Suprapubic skin (tissue), 4 donors: Measurements from ENCODE around the gene ACACB. TPM values are rescaled to one million over a fixed set of nuclear protein-coding genes. Genes with fewer than 3 reads are reported as not detected.
"Not testable (repeated sequence)": the region's sequence is repeated elsewhere in the genome, so short reads cannot be mapped to it uniquely, and the experiment has no call there.

Experiments used
- DNase-seq, 2 donors: peaks; one replicate each; pipeline ENCODE4 v3.0.0-alpha.2; 2019; ENCODE audit warnings: low spot score in 2 of 2
- H3K27ac ChIP-seq: fragments of 200-600 bp; sonication (generic); one replicate; pipeline ENCODE4 v1.5.1; 2019
- H3K27me3 ChIP-seq: fragments of 200-600 bp; sonication (generic); one replicate; pipeline ENCODE4 v1.5.1; 2019
- H3K36me3 ChIP-seq: fragments of 200-600 bp; sonication (generic); one replicate; pipeline ENCODE4 v1.5.1; 2019
- H3K4me1 ChIP-seq: fragments of 200-600 bp; sonication (generic); one replicate; pipeline ENCODE4 v1.5.1; 2019
- H3K4me3 ChIP-seq: fragments of 200-600 bp; sonication (generic); one replicate; pipeline ENCODE4 v1.5.1; 2019; ENCODE audit warnings: mild to moderate bottlenecking
- H3K9me3 ChIP-seq: fragments of 200-600 bp; sonication (generic); one replicate; pipeline ENCODE4 v1.5.1; 2019
- CTCF ChIP-seq, 2 donors: fragments of 200-600 bp in 1 of 2; fragments of 450-650 bp in 1 of 2; sonication (generic) in 1 of 2; IDR thresholded peaks; one replicate each; pipeline ENCODE4 v1.5.1; 2016 to 2019; ENCODE audit warnings: antibody characterized with exemption in 2 of 2, mild to moderate bottlenecking in 1 of 2, moderate library complexity in 1 of 2
- EP300 ChIP-seq: sonication (generic); formaldehyde crosslinking; IDR thresholded peaks from one replicate; pipeline ENCODE4 v1.6.1; 2017; ENCODE audit warnings: antibody characterized with exemption
- POLR2A ChIP-seq, 2 donors: fragments of 450-650 bp; IDR thresholded peaks; one replicate each; pipeline ENCODE4 v1.6.1; 2017; ENCODE audit warnings: antibody characterized with exemption in 2 of 2, mild to moderate bottlenecking in 2 of 2, moderate library complexity in 2 of 2
- POLR2AphosphoS5 ChIP-seq, 3 donors: sonication (generic); formaldehyde crosslinking; IDR thresholded peaks; one replicate each; pipeline ENCODE4 v1.6.1; 2017; ENCODE audit warnings: antibody characterized with exemption in 3 of 3
- WGBS: methylation state at CpG from one replicate; pipeline ENCODE4 v1.1.5; 2018; 5-methylcytosine and 5-hydroxymethylcytosine counted together
- total RNA-seq, 4 donors: library from RNA; depleted of rRNA; stranded (reverse); fragments of >200 nt; gene quantifications; one replicate each; pipeline ENCODE4 v1.1.0, GENCODE V29; 2016

ACACB gene
- total RNA-seq, 4 donors from 2014 or later, result 19.2 to 90.8 (median 56.9) TPM

GRCh38 chr12:109167781-109168180, 51.4 kb downstream of the ACACB start:
- TF ChIP-seq POLR2AphosphoS5 (IDR thresholded peaks at IDR 0.05) (no peak), POLR2A (IDR thresholded peaks at IDR 0.05) (no peak), EP300 (no peak), CTCF (IDR thresholded peaks at IDR 0.05) (no peak)
- WGBS, result 90% methylated on average over 18 of the region's 18 CpGs
- Histone ChIP-seq H3K27me3 (no peaks in the 10 kb centered on the region), H3K4me1 (no peaks in the 10 kb centered on the region), H3K4me3 (no peak overlapping the region), H3K36me3 (peaks cover 52% of the 10 kb centered on the region), H3K9me3 (no peaks in the 10 kb centered on the region), H3K27ac (no peak overlapping the region)
- DNase-seq, result peak in 1 of 2 donors; percentile 67

- TF ChIP-seq POLR2AphosphoS5 (IDR thresholded peaks at IDR 0.05) (no peak), POLR2A (IDR thresholded peaks at IDR 0.05) (no peak), EP300 (no peak), CTCF (IDR thresholded peaks at IDR 0.05) (no peak)
- no peaks in the 10 kb centered on the region for H3K4me1 ChIP-seq
- no peak for DNase-seq
- WGBS, result 98% methylated on average over 3 of the region's 3 CpGs
- no peak overlapping the region for H3K27ac ChIP-seq
- H3K9me3 ChIP-seq, result no peaks in the 10 kb centered on the region
- peaks cover 66% of the 10 kb centered on the region for H3K36me3 ChIP-seq
- H3K27me3 ChIP-seq, result no peaks in the 10 kb centered on the region
- no peak overlapping the region for H3K4me3 ChIP-seq
Measured at GRCh38 chr12:109169262-109169661, 52.9 kb downstream of the ACACB start.

- TF ChIP-seq CTCF (IDR thresholded peaks at IDR 0.05) (no peak), POLR2A (IDR thresholded peaks at IDR 0.05) (no peak), POLR2AphosphoS5 (IDR thresholded peaks at IDR 0.05) (no peak), EP300 (no peak)
- WGBS, result 83% methylated on average over 6 of the region's 6 CpGs
- H3K9me3 ChIP-seq, result no peaks in the 10 kb centered on the region
- DNase-seq, result no peak
- H3K36me3 ChIP-seq, result peaks cover 69% of the 10 kb centered on the region
- H3K4me1 ChIP-seq, result no peaks in the 10 kb centered on the region
- H3K27me3 ChIP-seq, result no peaks in the 10 kb centered on the region
- H3K4me3 ChIP-seq, result no peak overlapping the region
- H3K27ac ChIP-seq, result no peak overlapping the region
Measured at GRCh38 chr12:109169686-109170085, 53.3 kb downstream of the ACACB start.

- no peaks in the 10 kb centered on the region for H3K4me1 ChIP-seq
- no peak for DNase-seq
- H3K9me3 ChIP-seq, result no peaks in the 10 kb centered on the region
- peaks cover 69% of the 10 kb centered on the region for H3K36me3 ChIP-seq
- TF ChIP-seq POLR2A (IDR thresholded peaks at IDR 0.05), result no peak
- H3K4me3 ChIP-seq, result no peak overlapping the region
- no peaks in the 10 kb centered on the region for H3K27me3 ChIP-seq
- WGBS, result 91% methylated on average over 7 of the region's 7 CpGs
- H3K27ac ChIP-seq, result no peak overlapping the region
Measured at GRCh38 chr12:109170324-109170723, 53.9 kb downstream of the ACACB start.

- not testable (repeated sequence) for H3K4me3 ChIP-seq, H3K4me1 ChIP-seq, H3K27me3 ChIP-seq, H3K27ac ChIP-seq, H3K9me3 ChIP-seq, DNase-seq
- 96% methylated on average over 6 of the region's 6 CpGs for WGBS
- H3K36me3 ChIP-seq, result peaks cover 69% of the 10 kb centered on the region
Measured at GRCh38 chr12:109172787-109173186, 56.4 kb downstream of the ACACB start.

- no peak for DNase-seq
- H3K9me3 ChIP-seq, result no peaks in the 10 kb centered on the region
- H3K4me1 ChIP-seq, result no peaks in the 10 kb centered on the region
- 97% methylated on average over 17 of the region's 17 CpGs for WGBS
- no peak for TF ChIP-seq CTCF (IDR thresholded peaks at IDR 0.05)
- TF ChIP-seq POLR2A (IDR thresholded peaks at IDR 0.05), result no peak
- no peak for TF ChIP-seq EP300
- no peak for TF ChIP-seq POLR2AphosphoS5 (IDR thresholded peaks at IDR 0.05)
- H3K27ac ChIP-seq, result no peak overlapping the region
- H3K4me3 ChIP-seq, result no peak overlapping the region
- H3K36me3 ChIP-seq, result peaks cover 70% of the 10 kb centered on the region
- no peaks in the 10 kb centered on the region for H3K27me3 ChIP-seq
Measured at GRCh38 chr12:109173443-109174240, 57.3 kb downstream of the ACACB start.
